HG03558 (cell line): ENCODE results near the gene SAA2.
"Not testable (repeated sequence)": the region's sequence is repeated elsewhere in the genome, so short reads cannot be mapped to it uniquely, and the experiment has no call there.

Source experiments
- ATAC-seq: cut with Tn5 transposase; IDR thresholded peaks from one replicate; pipeline ENCODE4 v1.9.1; 2021; ENCODE audit warnings: moderate number of reproducible peaks; ENCODE audit not compliant: unreplicated experiment; ENCODE audit errors: extremely low read depth

Gene SAA2

DNA sequence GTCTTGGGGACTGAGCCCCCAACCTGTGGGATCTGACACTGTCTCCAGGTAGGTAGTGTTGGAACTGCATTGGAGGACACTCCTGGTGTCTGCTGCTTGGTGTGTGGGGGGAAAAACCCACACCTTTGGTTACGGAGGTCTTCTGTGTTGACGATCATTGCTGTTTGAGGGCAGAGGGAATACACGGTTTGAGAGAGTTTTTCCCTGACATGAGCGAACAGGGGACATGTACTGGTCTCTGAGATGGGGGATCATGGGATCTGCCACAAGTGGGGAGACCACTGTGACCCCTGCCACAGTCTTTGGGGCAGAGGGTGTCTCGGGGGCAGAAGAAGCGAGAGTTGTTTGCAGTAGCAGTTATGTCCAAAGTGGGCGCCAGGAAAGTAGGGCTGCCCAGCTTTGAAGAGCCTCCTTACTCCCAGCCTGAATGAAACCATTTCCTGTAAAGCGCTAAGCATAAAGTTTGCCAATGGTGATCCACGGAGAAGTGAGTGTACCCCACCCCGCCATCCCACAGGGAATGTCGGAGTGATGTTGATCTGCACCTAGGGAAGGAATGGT is 5.4 kb upstream of the SAA2 start:
- no peak for ATAC-seq

DNA sequence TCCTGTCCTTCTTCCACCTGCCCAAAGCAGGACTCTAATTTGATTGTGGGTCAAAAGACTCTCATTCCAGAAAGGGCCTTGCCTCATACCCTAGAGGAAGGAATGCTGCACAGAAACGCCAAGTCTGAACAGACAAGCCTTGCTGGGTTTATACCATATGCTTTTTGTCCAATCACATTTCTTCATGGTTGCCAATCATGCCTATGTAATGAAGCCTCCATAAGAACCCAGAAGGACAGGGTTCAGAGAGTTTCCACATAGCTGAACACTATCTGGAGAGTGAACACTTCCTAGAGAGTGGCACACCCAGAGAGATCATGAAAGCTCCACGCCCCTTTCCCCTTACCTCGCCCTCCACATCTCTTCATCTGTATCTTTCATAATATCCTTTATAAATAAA is 4.8 kb upstream of the SAA2 start:
- no peak for ATAC-seq

DNA sequence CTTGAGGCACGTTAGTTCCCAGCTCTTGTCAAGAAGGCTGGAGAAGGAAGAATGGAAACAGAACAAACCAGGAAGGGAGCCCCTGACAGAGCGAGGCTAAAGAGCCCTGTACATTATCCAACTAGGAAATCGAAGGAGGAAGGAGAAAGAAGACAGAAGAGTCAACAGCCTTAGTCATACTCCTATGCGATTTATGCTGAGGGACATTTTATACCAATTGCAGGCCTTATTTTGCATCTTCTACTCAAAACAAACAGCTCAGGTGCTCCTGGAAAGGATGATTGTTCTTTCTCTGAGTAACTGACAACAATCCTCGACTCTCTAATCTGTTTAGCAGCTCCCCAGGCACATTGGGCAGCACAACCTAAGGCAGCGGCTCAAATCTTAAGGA is 1.3 kb downstream of the SAA2 start:
- not testable (repeated sequence) for ATAC-seq

- peak; percentile 69 for ATAC-seq
These were observed 1.9 kb downstream of the SAA2 start for GRCh38 chr11:18246379-18247190.

DNA sequence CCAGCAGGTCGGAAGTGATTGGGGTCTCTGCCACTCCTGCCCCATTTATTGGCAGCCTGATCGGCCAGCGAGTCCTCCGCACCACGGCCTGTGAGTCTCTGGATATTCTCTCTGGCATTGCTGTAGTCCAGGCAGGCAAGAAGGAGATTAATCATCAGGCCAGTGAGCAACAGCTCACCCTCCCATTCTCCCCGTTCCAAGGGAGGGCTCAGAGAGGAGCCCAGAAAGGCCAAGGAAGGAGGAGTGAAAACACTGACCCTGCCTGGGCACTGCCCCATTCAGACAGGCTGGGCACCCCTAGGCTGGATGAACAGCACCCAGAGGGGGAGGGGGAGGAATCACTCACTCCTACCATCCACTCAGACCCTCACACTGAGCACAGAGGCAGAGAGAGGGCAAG is 3.1 kb downstream of the SAA2 start:
- no peak for ATAC-seq

DNA sequence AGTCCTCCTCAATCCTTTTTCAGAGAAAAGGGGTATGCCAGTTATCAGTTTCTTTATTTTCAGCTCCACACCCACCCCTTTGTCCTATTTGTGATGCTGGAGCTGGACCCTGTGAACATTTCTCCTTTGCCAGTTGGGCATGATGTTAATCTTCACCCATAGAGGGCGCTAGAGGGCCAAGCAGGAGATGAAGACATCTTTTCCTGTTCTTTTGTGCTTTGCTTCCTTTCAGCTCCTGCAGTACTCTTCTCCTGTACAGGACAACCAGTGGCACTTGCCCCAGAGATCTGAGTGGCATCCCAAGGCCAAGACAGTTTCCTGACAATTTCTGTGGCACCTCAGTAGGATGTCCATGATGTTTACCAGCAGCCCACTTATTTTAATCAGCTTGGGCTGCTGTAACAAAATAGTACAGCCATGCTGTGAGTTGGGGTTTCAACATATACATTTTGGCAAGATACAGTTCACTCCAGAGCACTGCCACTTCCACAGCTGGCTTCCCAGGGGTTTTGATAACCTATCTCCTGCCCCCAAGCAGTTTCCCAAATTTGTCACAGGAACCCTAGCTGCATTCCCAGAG is 4.6 kb downstream of the SAA2 start:
- no peak for ATAC-seq

DNA sequence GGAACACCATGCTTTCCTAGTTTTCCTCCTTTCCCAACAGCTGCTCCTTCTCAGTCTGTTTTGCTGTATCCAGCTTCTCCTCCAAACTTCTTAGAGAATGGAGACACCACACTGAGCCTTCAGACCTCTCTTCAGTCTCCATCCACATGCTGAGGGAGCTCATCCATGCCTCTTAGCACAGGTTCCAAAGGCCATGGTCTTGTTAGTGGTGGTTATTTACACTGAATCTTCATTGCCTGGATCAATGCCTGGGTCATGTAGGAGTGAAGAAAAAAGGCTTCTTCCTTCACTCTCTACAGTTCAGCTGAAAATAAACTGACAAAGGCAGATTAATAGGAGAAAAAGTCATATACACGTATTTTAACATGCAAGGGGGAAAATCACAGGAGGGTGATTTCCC is 8.8 kb downstream of the SAA2 start:
- ATAC-seq: no peak

DNA sequence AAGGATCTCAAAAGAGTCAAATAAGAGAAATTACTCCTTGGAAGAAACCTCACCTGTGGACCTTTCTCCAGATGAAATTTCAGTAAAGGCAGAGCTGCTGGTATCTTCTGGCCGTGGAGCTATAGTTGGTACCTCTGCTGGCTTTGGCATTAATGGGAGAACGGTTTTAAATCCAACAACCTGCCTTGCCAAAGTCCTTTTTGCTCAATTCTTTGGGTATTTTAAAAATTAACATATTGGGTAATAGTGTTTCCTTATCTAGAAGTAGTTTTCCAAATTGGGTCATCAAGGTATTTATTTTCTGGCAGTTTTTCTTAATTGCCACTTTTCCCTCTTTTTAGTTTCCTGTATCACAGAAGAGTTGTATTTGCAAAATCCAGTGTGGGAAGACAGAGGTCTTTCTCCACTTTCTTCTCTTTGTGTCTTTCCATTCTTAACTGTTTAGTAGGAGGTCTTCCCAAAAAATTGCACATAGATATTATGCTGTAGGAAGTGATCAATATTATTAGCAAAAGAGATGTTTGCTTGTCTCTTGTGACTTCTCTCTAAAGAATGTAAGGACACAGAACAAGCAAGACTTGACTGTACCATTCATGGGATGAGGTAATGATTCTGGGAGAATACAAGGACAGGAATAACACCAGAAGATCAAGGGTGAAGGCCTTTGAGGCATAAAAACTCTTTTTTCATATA is 11.7 kb downstream of the SAA2 start, which contains the start of gene SAA4:
Gene SAA4 (minus strand): TSS at position 139 of the 693 bp plus-strand sequence. CDS start 876 bp downstream, outside the sequence.
- ATAC-seq: no peak

DNA sequence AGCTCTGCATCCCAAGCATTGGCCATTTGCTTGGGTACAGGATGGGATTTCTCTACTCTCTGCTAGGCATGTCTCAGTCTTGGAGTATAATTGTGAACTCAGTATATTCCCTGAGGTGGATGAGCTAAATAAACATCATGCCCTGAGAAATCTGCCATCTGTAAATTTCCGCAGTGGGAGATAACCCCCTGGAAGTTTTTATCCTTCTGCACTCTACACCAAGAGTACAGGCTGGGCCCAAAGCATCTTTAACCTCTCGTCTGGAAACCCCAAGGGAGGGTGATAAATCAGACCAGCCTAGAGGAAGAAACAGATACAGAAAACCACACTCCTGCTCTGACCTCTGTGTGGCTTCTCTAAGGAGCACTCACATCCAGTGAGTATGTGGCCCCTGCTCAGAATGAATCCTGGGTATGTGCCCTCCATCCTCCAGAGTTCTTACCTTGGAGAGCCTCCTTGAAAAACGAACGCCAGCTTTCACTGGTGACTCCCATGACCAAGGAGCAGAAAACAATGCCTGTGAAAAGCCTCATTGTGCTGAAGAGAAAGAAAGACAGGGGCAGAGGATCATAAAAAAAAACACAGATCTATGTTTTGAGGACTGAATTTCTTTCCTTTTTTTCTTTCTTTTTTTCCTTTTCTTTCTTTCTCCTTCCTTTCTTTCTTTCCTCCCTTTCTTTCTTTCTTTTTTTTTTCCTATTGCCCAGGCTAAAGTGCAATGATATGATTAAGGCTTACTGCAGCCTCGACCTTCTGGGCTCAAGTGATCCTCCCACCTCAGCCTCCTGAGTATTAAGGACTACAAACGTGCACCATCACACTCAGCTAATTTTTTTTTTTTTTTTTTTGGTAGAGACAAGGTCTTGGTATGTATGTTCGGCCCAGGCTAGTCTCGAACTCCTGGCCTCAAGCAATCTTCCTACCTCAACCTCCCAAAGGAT is 12.8 kb downstream of the SAA2 start:
- no peak for ATAC-seq

- no peak for ATAC-seq
These were observed 14.6 kb downstream of the SAA2 start for GRCh38 chr11:18233912-18234311.

GRCh38 chr11:18230859-18231258 is 17.6 kb downstream of the SAA2 start:
- no peak for ATAC-seq

DNA sequence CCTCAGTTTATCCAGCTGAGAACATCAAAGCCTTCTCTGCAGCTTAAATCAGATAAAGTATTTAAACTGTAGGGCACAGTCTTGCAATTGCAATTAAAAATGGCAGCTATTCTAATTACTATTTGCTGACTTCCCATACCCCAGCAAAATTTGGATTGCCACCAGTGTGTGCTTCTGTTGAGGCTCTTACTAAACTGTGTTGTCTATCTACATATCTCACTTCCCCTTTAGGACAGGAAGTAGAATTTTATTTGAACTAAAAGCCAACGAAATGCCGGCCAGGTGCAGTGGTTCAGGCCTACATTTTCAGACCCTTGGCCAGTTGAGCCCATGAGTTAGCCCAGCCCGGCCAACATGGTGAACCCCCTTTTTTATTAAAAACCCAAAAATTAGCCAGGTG is 19.0 kb downstream of the SAA2 start:
- ATAC-seq: peak; percentile 87

- ATAC-seq: no peak
These were observed 22.6 kb downstream of the SAA2 start for GRCh38 chr11:18225913-18226312.

- no peak for ATAC-seq
These were observed 24.7 kb downstream of the SAA2 start for GRCh38 chr11:18223591-18224387.

DNA sequence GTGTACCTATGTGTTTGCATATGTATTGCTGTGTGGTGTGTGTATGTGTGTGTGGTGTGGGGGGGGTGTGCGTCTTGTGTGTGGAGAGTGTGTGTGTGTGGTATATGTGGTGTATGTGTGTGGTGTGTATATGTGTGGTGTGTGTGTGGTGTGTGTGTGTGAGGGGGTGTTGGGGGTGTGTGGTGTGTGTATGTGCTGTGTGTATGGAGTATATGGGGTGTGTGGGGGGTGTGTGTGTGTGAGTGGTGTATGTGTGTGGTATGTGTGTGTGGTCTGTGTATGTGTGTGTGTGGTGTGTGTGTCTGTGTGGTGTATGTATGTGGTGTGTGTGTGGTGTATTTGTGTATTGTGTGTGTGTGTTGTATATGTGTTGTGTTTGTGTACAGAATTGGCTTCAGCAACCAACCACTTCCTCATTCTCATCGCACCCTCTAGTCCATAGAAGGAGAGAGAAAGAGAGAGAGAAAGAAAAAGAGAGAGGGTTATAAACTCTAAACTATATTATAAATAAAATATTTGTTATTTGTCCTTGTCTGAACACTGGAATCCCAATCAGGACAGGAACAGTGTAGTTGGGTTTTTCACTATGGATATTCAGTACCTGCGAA is 25.6 kb downstream of the SAA2 start:
- ATAC-seq: no peak

DNA sequence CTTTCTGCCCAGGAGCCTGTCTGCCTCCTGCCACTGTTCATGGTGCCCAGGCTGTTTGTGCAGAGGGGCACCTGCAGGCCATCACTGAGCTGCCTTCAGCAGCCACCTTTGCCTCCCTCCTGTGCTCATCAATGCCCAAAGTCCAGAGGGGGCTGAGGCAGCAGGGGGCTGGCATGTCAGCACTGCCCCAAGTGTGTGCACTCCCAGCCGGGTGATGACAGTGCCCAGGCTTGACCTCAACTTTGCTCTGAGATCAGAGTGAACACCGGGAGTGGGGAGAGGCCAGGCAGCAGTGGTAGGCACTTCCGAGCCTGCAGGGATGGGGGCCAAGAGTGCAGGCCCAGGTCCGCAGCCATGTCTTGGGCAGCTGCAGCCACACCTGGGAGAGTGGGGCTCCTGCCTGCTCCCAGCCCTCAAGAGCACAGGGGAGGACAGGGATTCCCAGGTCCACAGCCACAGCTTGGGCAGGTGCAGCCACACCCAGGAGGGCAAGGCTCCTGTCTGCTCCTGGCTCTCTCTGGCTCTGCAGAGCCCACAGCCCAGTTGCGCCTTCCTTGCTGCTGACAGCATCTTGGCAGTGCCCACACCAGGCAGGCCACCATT is 27.1 kb downstream of the SAA2 start:
- ATAC-seq: no peak

DNA sequence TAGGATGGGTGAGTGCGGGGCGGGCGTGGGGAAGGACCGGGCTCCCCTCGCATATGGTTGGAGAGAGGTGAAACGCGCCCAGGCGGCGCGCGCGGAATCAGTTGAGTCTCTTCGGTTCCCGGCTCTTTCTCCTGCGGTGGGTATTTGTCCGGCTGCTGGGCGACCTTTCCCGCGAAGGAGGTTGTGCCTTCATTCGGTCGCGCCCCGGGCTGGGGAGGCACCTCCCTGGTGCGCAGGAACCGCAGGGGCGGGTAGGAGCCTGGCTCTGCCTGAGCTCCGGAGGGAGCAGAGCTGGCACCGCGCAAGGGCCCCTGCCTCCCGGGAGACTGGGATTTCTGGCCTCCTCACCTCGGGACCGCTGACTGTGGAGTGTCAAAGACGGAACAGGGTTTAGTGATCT is 39.4 kb downstream of the SAA2 start:
- no peak for ATAC-seq

GRCh38 chr11:18204771-18205170 is 43.7 kb downstream of the SAA2 start:
- ATAC-seq: no peak
